MM.1S (cell line): ENCODE measurements around the gene CENPT.

Experiments
- CTCF ChIP-seq: fragments of 300-600 bp; sonication (generic); IDR thresholded peaks from 2 replicates; pipeline ENCODE4 v1.5.1; 2016; ENCODE audit warnings: antibody characterized with exemption, low read length, mixed read lengths
- EZH2 ChIP-seq: fragments of 300-600 bp; sonication (generic); optimal IDR thresholded peaks from 2 replicates; pipeline ENCODE3; 2017; ENCODE audit warnings: low read depth, mild to moderate bottlenecking, antibody characterized with exemption, low read length, mixed read lengths
- EZH2phosphoT487 ChIP-seq: fragments of 300-600 bp; sonication (generic); IDR thresholded peaks from 2 replicates; pipeline ENCODE4 v1.6.1; 2018; ENCODE audit warnings: antibody characterized with exemption, low read length

DNA sequence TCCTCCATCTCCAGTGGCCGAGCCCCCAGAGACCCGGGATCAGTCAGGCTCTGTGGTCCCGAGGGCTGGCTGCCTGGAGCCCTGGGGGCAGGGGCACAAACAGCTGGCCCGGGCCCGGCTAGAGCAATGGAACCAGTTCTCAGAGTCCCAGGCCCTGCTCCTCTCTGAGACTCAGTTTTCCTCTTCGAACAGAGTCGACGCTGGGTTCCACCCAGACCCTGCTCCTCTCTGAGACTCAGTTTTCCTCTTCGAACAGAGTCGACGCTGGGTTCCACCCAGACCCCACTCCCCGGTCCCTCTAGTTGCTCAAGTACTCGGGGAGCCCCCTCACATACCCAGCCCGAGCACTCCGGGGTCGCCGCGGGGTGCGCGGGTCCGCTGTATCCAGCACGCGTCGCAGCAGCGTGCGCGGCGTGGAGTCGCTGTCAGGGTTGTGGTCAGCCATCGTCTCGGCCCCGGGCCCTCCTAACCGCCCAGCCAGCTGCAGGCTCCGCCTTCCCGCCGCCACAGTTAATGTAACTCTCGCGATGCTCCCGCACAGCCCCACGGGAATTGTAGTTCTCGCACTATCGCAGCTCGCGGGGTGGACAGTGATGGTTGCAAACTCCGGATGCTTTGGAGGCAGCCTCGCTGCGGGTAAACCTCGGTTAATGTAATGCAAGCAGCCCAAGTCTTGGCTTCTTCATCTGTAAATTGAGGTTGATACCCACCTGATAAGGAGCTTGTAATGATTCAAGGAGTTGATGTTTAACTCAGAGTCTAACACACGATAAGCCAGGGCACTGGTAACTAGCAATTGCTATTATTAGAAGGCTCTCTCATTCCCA, 13.9 kb downstream of the CENPT start:
- TF ChIP-seq CTCF: no peak
- TF ChIP-seq EZH2phosphoT487: no peak
- TF ChIP-seq EZH2: no peak
